GM06990 (cell line): ENCODE measurements around the gene RNF141.

ENCODE experiments used
- DNase-seq: peaks from one replicate; pipeline ENCODE4 v3.0.0-alpha.2; 2011; ENCODE audit not compliant: insufficient read length; ENCODE audit errors: extremely low read depth
- H3K27me3 ChIP-seq: replicated peaks from 2 replicates; pipeline ENCODE4 v1.6.0; 2011; ENCODE audit warnings: low read length; ENCODE audit not compliant: control insufficient read depth, insufficient read depth
- H3K36me3 ChIP-seq: 2 replicates; pipeline ENCODE4 v1.5.1; 2011; ENCODE audit warnings: low read length; ENCODE audit not compliant: control insufficient read depth, insufficient read depth
- H3K4me3 ChIP-seq: replicated peaks from 2 replicates; pipeline ENCODE4 v1.5.1; 2011; ENCODE audit warnings: low read depth, mild to moderate bottlenecking, control low read depth, low read length
- TF ChIP-seq, protein P1 (sequence below): IDR thresholded peaks from 2 replicates; pipeline ENCODE4 v1.5.1; 2011; ENCODE audit warnings: low read length, control low read depth, mild to moderate bottlenecking, inconsistent platforms; ENCODE audit not compliant: insufficient read depth, poor library complexity, severe bottlenecking

The RNF141 gene

DNA sequence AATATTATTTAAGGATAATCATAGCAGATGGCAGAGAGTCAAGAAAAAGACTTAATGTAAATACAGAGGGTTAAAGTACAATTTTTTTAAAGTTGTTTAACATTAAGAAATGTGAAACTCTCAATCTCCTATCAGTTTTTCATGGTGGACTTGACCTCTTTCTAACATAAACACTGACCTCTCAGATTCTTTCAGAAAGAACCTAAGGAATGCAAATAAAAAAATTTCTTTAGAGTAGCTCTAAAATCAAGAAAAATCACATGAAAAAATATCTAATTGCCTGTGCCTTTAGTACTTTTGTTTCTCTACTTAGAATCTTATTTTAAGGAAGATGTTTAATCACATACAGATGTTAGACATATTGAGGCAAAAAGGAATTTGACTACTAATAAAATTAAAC lies 12.9 kb downstream of the RNF141 start:
- DNase-seq: no peak
- no peaks in the 10 kb centered on the region for H3K27me3 ChIP-seq
- no peak overlapping the region for H3K4me3 ChIP-seq
- no peaks in the 10 kb centered on the region for H3K36me3 ChIP-seq
- TF ChIP-seq, protein P1, sequence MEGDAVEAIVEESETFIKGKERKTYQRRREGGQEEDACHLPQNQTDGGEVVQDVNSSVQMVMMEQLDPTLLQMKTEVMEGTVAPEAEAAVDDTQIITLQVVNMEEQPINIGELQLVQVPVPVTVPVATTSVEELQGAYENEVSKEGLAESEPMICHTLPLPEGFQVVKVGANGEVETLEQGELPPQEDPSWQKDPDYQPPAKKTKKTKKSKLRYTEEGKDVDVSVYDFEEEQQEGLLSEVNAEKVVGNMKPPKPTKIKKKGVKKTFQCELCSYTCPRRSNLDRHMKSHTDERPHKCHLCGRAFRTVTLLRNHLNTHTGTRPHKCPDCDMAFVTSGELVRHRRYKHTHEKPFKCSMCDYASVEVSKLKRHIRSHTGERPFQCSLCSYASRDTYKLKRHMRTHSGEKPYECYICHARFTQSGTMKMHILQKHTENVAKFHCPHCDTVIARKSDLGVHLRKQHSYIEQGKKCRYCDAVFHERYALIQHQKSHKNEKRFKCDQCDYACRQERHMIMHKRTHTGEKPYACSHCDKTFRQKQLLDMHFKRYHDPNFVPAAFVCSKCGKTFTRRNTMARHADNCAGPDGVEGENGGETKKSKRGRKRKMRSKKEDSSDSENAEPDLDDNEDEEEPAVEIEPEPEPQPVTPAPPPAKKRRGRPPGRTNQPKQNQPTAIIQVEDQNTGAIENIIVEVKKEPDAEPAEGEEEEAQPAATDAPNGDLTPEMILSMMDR: no peak

DNA sequence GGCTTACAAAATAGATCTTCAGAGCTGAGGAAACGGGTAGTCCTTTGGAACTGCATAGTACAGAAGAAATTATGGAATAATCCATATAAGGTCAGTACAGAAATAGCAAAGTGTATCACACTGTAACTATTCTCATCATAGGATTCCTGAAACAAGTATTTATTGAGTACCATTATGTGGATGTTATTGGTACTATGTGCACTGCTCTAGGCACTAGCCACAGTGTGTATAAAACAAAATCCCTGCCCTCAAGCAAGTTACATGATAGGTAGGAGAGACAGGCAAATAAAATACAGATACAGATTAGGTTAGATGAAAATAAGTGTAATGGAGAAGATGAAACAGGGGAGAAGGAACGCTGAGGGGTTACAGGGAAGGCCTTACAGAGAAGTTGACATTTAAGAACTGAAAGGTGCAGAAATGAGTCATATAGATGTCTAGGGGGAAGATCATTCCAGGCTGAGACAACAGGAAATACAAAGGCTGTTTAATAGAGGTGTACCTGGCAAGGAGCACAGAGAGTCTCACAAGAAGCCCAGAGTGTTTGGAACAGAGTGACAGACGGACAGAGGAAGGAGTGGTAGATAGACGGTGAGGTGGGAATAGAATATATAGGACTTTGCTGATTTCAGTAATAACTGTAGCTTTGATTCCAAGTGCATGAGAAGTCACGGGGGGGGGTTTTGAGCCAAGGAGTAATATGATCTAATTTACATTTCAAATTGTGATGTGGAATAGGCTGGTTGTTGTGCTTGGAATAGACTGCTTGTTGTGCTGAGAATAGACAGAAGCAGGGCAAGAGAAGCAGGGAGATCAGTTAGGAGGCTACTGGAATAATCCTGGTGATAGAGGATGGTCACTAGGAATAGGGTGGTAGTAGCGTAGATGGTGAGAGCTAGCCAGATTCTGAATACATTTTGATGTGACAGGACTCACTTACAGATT lies 13.7 kb downstream of the RNF141 start:
- TF ChIP-seq, protein P1: no peak
- H3K27me3 ChIP-seq: no peaks in the 10 kb centered on the region
- DNase-seq: no peak
- no peak overlapping the region for H3K4me3 ChIP-seq
- no peaks in the 10 kb centered on the region for H3K36me3 ChIP-seq

DNA sequence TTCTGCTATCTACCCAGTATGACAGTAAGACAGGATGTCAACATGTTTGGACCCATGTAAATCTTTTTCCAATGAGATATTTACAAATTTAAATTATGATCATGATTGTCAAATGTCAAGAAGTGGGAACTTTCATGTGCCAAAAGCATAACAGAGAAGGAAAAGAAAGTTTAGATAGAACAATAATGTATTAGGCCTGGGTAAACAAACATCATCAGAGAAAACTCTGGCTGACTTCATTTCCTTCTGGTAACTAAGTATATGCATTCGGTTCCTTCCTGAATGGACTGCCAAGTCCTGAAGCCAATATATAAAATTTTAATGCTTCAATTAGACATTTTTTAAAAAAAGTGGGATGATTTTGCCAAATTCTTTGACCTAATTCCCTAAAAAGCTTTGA lies 16.5 kb downstream of the RNF141 start:
- no peak for DNase-seq
- H3K4me3 ChIP-seq: no peak overlapping the region
- TF ChIP-seq, protein P1: no peak
- H3K36me3 ChIP-seq: no peaks in the 10 kb centered on the region
- H3K27me3 ChIP-seq: no peaks in the 10 kb centered on the region

DNA sequence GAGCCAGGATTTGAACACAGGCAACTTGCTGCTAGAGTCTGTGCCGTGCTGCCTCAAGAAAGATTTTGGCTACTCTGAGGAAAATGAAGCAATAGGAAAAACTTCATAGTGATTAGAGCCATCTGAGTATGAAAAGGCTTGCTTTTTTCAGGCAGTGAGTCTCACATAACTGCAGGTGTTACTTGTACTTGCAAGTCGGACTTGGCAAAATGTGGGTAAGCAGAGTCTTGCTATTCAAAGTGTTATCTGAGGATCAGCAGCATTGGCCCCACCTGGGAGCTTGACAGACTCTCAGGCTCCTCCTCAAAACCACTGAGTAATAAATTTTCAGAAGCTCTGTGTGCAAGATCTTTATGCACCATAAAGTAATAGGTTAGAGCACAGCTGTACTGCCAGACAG lies 18.1 kb downstream of the RNF141 start:
- no peak for DNase-seq
- TF ChIP-seq, protein P1: no peak
- Histone ChIP-seq H3K36me3 (no peaks in the 10 kb centered on the region), H3K27me3 (no peaks in the 10 kb centered on the region), H3K4me3 (no peak overlapping the region)

DNA sequence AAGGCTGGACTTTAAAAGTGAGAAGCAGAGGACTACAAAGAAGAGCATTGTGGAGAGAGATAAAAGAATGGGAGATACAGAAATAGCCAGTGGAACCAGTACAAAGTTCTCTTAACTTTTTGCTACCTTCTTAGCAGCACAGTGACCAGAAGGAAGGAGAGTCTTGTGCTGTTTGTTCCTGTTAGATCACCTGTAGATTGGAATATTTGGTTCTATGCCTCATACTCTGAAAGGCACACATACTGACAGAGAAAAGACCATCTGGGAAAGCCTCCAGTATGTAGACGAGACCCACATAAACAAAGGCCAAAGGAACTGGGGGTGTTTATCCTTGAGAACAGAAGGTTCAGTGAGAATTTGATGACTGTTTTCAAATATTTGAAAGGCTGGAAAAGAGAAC lies 18.7 kb downstream of the RNF141 start:
- no peak for DNase-seq
- TF ChIP-seq, protein P1: no peak
- Histone ChIP-seq H3K36me3 (no peaks in the 10 kb centered on the region), H3K27me3 (no peaks in the 10 kb centered on the region), H3K4me3 (no peak overlapping the region)
